Ishikawa (cell line): ENCODE results near the gene KCNK10.

ENCODE experiments used
- CEBPB ChIP-seq: IDR thresholded peaks from 2 replicates; pipeline ENCODE4 v1.6.1; 2012
- CREB1 ChIP-seq: IDR thresholded peaks from 2 replicates; pipeline ENCODE4 v1.6.1; 2012; ENCODE audit warnings: low read depth
- EGR1 ChIP-seq: IDR thresholded peaks from 2 replicates; pipeline ENCODE4 v1.6.1; 2012
- EP300 ChIP-seq: IDR thresholded peaks from 2 replicates; pipeline ENCODE4 v1.6.1; 2012; ENCODE audit warnings: borderline replicate concordance
- FOXM1 ChIP-seq: IDR thresholded peaks from 2 replicates; pipeline ENCODE4 v1.6.1; 2012; ENCODE audit warnings: low read depth, borderline replicate concordance
- MAX ChIP-seq: IDR thresholded peaks from 2 replicates; pipeline ENCODE4 v1.6.1; 2012
- NFIC ChIP-seq: IDR thresholded peaks from 2 replicates; pipeline ENCODE4 v1.6.1; 2012
- RAD21 ChIP-seq: IDR thresholded peaks from 2 replicates; pipeline ENCODE4 v1.6.1; 2012; ENCODE audit warnings: low read depth
- REST ChIP-seq: IDR thresholded peaks from 2 replicates; pipeline ENCODE4 v1.6.1; 2012; ENCODE audit warnings: low read depth, mild to moderate bottlenecking
- TAF1 ChIP-seq: IDR thresholded peaks from 2 replicates; pipeline ENCODE4 v1.6.1; 2012; ENCODE audit warnings: low read depth, mild to moderate bottlenecking
- TCF12 ChIP-seq: IDR thresholded peaks from 2 replicates; pipeline ENCODE4 v1.6.1; 2012; ENCODE audit warnings: low read depth
- TEAD4 ChIP-seq: IDR thresholded peaks from 2 replicates; pipeline ENCODE4 v1.6.1; 2012
- USF1 ChIP-seq: IDR thresholded peaks from 2 replicates; pipeline ENCODE4 v1.6.1; 2012
- YY1 ChIP-seq: IDR thresholded peaks from 2 replicates; pipeline ENCODE4 v1.6.1; 2012; ENCODE audit warnings: low read depth
- ZBTB7A ChIP-seq: IDR thresholded peaks from 2 replicates; pipeline ENCODE4 v1.6.1; 2012; ENCODE audit warnings: low read depth

Gene KCNK10

GRCh38 chr14:88243946-88244345 lies 79.1 kb downstream of the KCNK10 start:
- no peak for TF ChIP-seq REST
- no peak for TF ChIP-seq TEAD4
- no peak for TF ChIP-seq RAD21
- no peak for TF ChIP-seq NFIC
- no peak for TF ChIP-seq FOXM1
- no peak for TF ChIP-seq CREB1

GRCh38 chr14:88242446-88242845 lies 80.6 kb downstream of the KCNK10 start:
- TF ChIP-seq USF1 (no peak), CREB1 (no peak), YY1 (no peak), FOXM1 (no peak), ZBTB7A (no peak), TCF12 (no peak), NFIC (no peak), TAF1 (no peak), EP300 (no peak), TEAD4 (no peak), CEBPB (no peak), RAD21 (no peak), MAX (no peak), REST (no peak), EGR1 (no peak)

GRCh38 chr14:88241810-88242209 lies 81.3 kb downstream of the KCNK10 start:
- TF ChIP-seq TAF1 (no peak), CEBPB (no peak), USF1 (no peak), EP300 (no peak), EGR1 (no peak), YY1 (no peak), ZBTB7A (no peak), TCF12 (no peak), TEAD4 (no peak)

- TF ChIP-seq EP300 (no peak), NFIC (no peak), RAD21 (no peak), USF1 (no peak), TEAD4 (no peak), ZBTB7A (no peak), EGR1 (no peak), MAX (no peak), TCF12 (no peak), REST (no peak)
These were observed 88.6 kb downstream of the KCNK10 start for GRCh38 chr14:88234442-88234841.

- TF ChIP-seq MAX (no peak), RAD21 (peak; percentile 30)
These were observed 89.2 kb downstream of the KCNK10 start for GRCh38 chr14:88233915-88234314.
